Prostate gland (tissue), 2 donors: ENCODE data around the gene ILRUN. TPM values are rescaled to one million over a fixed set of nuclear protein-coding genes. Genes with fewer than 3 reads are reported as not detected.
A peak's percentile ranks its signal among the peaks of the same experiment; 100 is the strongest.

Experiments
- DNase-seq: peaks from one replicate; pipeline ENCODE4 v3.0.0-alpha.2; 2019; ENCODE audit warnings: low spot score
- H3K27ac ChIP-seq, 2 donors: fragments of 200-600 bp; sonication (generic); 2 replicates each; pipeline ENCODE4 v1.5.1; 2017 to 2019
- H3K27me3 ChIP-seq: fragments of 200-600 bp; sonication (generic); replicated peaks from 2 replicates; pipeline ENCODE4 v1.5.1; 2019; ENCODE audit not compliant: insufficient read depth
- H3K36me3 ChIP-seq, 2 donors: fragments of 200-600 bp; sonication (generic); 1 replicate in 1 of 2; 2 replicates in 1 of 2; pipeline versions ENCODE4 v1.5.1 to v1.8.1; 2017 to 2019
- H3K4me1 ChIP-seq: fragments of 200-600 bp; sonication (generic); replicated peaks from 2 replicates; pipeline ENCODE4 v1.5.1; 2019
- H3K4me3 ChIP-seq, 2 donors: fragments of 200-600 bp; sonication (generic); 2 replicates each; pipeline ENCODE4 v1.5.1; 2017 to 2019
- H3K9me3 ChIP-seq: fragments of 200-600 bp; sonication (generic); 2 replicates; pipeline ENCODE4 v1.5.1; 2017
- CTCF ChIP-seq, 4 experiments: fragments of 200-600 bp in 2 of 4; fragments of 450-650 bp in 2 of 4; sonication (generic) in 2 of 4; IDR thresholded peaks; 1 replicate in 3 of 4; 2 replicates in 1 of 4; pipeline ENCODE4 v1.5.1; 2016 to 2019; ENCODE audit warnings: antibody characterized with exemption in 4 of 4, mild to moderate bottlenecking in 2 of 4, moderate library complexity in 2 of 4
- POLR2A ChIP-seq: fragments of 450-650 bp; IDR thresholded peaks from one replicate; pipeline ENCODE4 v1.6.1; 2016; ENCODE audit warnings: antibody characterized with exemption, mild to moderate bottlenecking
- POLR2AphosphoS5 ChIP-seq: sonication (generic); formaldehyde crosslinking; IDR thresholded peaks from one replicate; pipeline ENCODE4 v1.6.1; 2017; ENCODE audit warnings: antibody characterized with exemption
- WGBS: methylation state at CpG from one replicate; pipeline ENCODE4 v1.1.5; 2018; 5-methylcytosine and 5-hydroxymethylcytosine counted together
- intact Hi-C: fragments of 100-400 bp; cut with DNase I; formaldehyde crosslinking; loops from one replicate; pipeline ENCODE4 v1.14.2; 2022
- total RNA-seq, 2 donors: library from RNA; depleted of rRNA; stranded (reverse); fragments of >200 nt; gene quantifications; one replicate each; pipeline ENCODE4 v1.1.0, GENCODE V29; 2016

ILRUN gene
- total RNA-seq, 2 donors from 2014 or later, result 57.4 to 93.6 TPM

DNA sequence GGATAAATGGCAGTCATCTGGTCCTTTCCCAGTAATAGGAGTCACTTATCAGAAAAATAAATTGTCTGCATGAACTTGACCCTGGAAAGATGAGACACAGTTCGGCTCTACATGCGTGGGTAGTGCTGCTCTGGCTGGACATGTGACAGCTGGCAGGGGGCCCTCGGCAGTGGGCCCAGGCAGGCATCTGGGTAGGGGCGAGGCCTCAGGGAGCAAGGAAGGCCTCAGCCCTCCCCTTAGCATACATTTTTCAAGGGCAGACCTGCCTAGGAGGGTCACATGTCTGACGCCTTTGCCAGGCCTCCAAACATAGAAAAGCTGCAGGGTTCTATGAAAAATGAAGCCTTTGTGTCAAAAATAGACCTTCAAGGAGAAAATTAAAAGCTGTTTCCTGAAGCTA lies 12.8 kb upstream of the ILRUN start:
- Histone ChIP-seq H3K9me3 (no peaks in the 10 kb centered on the region), H3K27me3 (no peaks in the 10 kb centered on the region), H3K36me3 (no peaks in the 10 kb centered on the region), H3K27ac (no peak overlapping the region), H3K4me3 (no peak overlapping the region), H3K4me1 (no peaks in the 10 kb centered on the region)
- intact Hi-C loops, result no loop called here
- WGBS, result 18% methylated on average over 5 of the region's 5 CpGs
- peak; percentile 40 for DNase-seq
- TF ChIP-seq POLR2AphosphoS5, result peak; percentile 13
- no peak for TF ChIP-seq POLR2A

- no peak overlapping the region for H3K4me3 ChIP-seq
- no peaks in the 10 kb centered on the region for H3K36me3 ChIP-seq
- no peak for DNase-seq
- no peaks in the 10 kb centered on the region for H3K9me3 ChIP-seq
- no peak overlapping the region for H3K27ac ChIP-seq
- intact Hi-C loops, result no loop called here
- no peaks in the 10 kb centered on the region for H3K27me3 ChIP-seq
- 43% methylated on average over 3 of the region's 3 CpGs for WGBS
- H3K4me1 ChIP-seq, result no peaks in the 10 kb centered on the region
- TF ChIP-seq POLR2A, result no peak
- no peak for TF ChIP-seq POLR2AphosphoS5
- TF ChIP-seq CTCF (IDR thresholded peaks at IDR 0.05), result no peak
Observed at GRCh38 chr6:34705241-34705640, 8.7 kb upstream of the ILRUN start.

GRCh38 chr6:34701199-34701598 lies 4.6 kb upstream of the ILRUN start:
- intact Hi-C loops, result no loop called here
- DNase-seq, result no peak
- no peak for TF ChIP-seq CTCF (IDR thresholded peaks at IDR 0.05)
- TF ChIP-seq POLR2A, result no peak
- TF ChIP-seq POLR2AphosphoS5, result no peak
- no peak overlapping the region for H3K4me3 ChIP-seq
- H3K27me3 ChIP-seq, result no peaks in the 10 kb centered on the region
- H3K9me3 ChIP-seq, result no peaks in the 10 kb centered on the region
- 87% methylated on average over 9 of the region's 9 CpGs for WGBS
- H3K27ac ChIP-seq, result no peak overlapping the region
- H3K4me1 ChIP-seq, result no peaks in the 10 kb centered on the region
- no peaks in the 10 kb centered on the region for H3K36me3 ChIP-seq

GRCh38 chr6:34697904-34698559 lies 1.5 kb upstream of the ILRUN start:
- Histone ChIP-seq H3K27me3 (no peaks in the 10 kb centered on the region), H3K4me1 (peaks cover 4% of the 10 kb centered on the region), H3K27ac (no peak overlapping the region), H3K36me3 (no peaks in the 10 kb centered on the region), H3K4me3 (no peak overlapping the region), H3K9me3 (no peaks in the 10 kb centered on the region)
- WGBS, result 87% methylated on average over 5 of the region's 5 CpGs
- intact Hi-C loops, result loop anchor here (5.0 to 10.0 kb wide), 2 partner anchors 41 to 173 kb away; no protein-coding TSS in a partner anchor
- TF ChIP-seq POLR2AphosphoS5 (no peak), POLR2A (no peak), CTCF (IDR thresholded peaks at IDR 0.05) (no peak)
- DNase-seq, result no peak

DNA sequence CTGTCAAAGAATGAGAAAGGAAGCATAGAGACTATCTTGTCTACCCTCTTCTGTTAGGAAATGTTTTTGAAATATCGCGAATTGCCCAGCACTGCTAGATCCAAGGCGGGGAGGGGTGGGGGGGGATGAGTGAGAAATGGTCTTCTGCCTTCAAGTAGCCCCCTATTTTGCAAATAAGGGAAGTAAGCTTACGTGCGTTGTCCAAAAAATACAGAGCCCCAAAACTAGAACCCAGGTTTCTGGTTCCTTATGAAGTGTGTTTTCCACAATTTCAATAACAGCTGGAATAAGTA lies 923 bp upstream of the ILRUN start:
- peak overlapping the region; percentile 93 to 95 for H3K27ac ChIP-seq
- WGBS, result 57% methylated on average over 5 of the region's 5 CpGs
- peaks cover 4% of the 10 kb centered on the region for H3K4me1 ChIP-seq
- TF ChIP-seq CTCF (IDR thresholded peaks at IDR 0.05) (no peak), POLR2A (no peak), POLR2AphosphoS5 (no peak)
- no peaks in the 10 kb centered on the region for H3K27me3 ChIP-seq
- H3K36me3 ChIP-seq, result no peaks in the 10 kb centered on the region
- no peaks in the 10 kb centered on the region for H3K9me3 ChIP-seq
- intact Hi-C loops, result loop anchor here (5.0 to 10.0 kb wide), 2 partner anchors 40 to 173 kb away; no protein-coding TSS in a partner anchor
- no peak for DNase-seq
- peak overlapping the region; percentile 89 to 94 for H3K4me3 ChIP-seq
